ENCODE results near the gene NBPF1.
"Not testable (repeated sequence)": the region's sequence is repeated elsewhere in the genome, so short reads cannot be mapped to it uniquely, and the experiment has no call there.

NBPF1 gene

DNA sequence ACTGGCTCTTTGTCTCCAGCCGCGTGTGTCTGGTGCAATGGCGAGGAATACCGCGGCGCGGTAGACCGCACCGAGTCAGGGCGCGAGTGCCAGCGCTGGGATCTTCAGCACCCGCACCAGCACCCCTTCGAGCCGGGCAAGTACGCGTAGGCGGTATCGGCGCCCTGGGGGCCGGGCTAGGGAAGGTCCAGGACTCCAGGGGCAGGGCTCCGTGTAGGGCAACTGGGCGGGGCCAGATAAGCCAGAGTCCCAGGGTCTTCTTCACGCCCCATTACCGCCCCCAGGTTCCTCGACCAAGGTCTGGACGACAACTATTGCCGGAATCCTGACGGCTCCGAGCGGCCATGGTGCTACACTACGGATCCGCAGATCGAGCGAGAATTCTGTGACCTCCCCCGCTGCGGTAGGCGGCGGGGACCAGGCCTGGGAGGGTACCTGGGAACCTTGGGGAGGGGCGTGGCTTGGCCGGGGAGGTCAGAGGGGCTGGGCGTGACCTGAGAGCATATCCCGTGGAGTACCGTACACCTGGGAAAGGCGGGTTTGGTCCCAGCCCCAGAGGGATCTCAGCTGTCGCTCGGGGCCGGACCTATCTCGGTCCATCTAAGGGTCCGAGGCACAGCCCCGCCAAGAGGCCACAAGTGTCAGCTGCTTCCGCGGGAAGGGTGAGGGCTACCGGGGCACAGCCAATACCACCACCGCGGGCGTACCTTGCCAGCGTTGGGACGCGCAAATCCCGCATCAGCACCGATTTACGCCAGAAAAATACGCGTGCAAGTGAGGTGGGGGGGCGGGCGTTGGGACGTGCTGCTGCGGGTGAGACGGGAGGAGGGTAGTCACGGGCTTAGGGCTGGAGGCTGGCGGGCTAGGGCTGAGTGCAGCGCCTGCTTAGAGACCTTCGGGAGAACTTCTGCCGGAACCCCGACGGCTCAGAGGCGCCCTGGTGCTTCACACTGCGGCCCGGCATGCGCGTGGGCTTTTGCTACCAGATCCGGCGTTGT, 34.1 kb upstream of the NBPF1 start:
- peaks cover 16% of the 10 kb centered on the region for H3K4me1 ChIP-seq (ENCODE audit: low read depth, poor library complexity, severe bottlenecking)
- not testable (repeated sequence) for H3K36me3 ChIP-seq (ENCODE audit: insufficient read depth); H3K4me3 ChIP-seq (IDR thresholded peaks at IDR 0.05; ENCODE audit: insufficient read depth, low read depth, low read length); H3K9ac ChIP-seq; H3K79me2 ChIP-seq (ENCODE audit: insufficient read depth, low read depth); H4K20me1 ChIP-seq (ENCODE audit: insufficient read depth); H3K4me2 ChIP-seq; H3K27me3 ChIP-seq (ENCODE audit: insufficient read depth, low read depth); H2AFZ ChIP-seq (ENCODE audit: low read depth); H3K27ac ChIP-seq

DNA sequence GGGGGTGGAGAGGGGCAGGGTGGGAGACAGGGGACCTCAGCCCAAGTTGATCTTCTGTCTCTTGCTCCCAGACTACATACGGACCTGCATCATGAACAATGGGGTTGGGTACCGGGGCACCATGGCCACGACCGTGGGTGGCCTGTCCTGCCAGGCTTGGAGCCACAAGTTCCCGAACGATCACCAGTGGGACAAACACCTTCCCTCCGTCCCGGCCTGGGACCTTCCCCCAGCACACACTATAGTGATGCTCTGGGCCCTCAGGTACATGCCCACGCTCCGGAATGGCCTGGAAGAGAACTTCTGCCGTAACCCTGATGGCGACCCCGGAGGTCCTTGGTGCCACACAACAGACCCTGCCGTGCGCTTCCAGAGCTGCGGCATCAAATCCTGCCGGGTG, 33.4 kb upstream of the NBPF1 start:
- H3K4me3 ChIP-seq (IDR thresholded peaks at IDR 0.05; ENCODE audit: insufficient read depth, low read depth, low read length); H3K27me3 ChIP-seq (ENCODE audit: insufficient read depth, low read depth); H4K20me1 ChIP-seq (ENCODE audit: insufficient read depth); H3K36me3 ChIP-seq (ENCODE audit: insufficient read depth); H2AFZ ChIP-seq (ENCODE audit: low read depth); H3K27ac ChIP-seq; H3K9ac ChIP-seq; H3K4me2 ChIP-seq: not testable (repeated sequence)
- H3K79me2 ChIP-seq (ENCODE audit: insufficient read depth, low read depth) = peaks cover 13% of the 10 kb centered on the region; the same call in 1 of the 2 replicates
- H3K4me1 ChIP-seq (ENCODE audit: low read depth, poor library complexity, severe bottlenecking) = peaks cover 16% of the 10 kb centered on the region

DNA sequence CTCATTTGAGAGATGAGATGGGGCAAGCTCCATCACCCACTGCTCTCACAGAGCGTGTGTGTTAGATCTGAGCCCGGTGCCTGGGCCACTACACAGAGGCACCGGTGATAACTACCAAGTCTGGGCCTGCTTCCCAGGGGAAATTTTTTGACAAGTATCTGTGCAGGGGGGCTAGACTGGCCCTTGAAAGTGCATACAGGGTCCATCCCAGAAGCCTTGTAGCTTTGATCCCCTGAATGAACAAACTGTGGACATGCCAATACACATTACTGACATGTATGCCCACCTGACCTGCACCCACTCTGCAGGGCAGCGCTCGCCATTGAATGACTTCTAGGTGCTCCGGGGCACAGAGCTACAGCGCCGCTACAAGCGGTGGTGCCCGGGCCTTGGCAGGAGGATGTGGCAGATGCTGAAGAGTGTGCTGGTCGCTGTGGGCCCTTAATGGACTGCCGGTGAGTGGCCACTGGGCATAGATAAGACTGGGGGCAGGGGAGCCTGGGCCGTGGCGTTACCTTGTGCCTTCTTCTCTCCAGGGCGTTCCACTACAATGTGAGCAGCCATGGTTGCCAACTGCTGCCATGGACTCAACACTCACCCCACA, 32.8 kb upstream of the NBPF1 start:
- H3K36me3 ChIP-seq (ENCODE audit: insufficient read depth); H4K20me1 ChIP-seq (ENCODE audit: insufficient read depth); H3K4me2 ChIP-seq; H3K27me3 ChIP-seq (ENCODE audit: insufficient read depth, low read depth); H3K9ac ChIP-seq; H3K27ac ChIP-seq; H2AFZ ChIP-seq (ENCODE audit: low read depth); H3K4me3 ChIP-seq (IDR thresholded peaks at IDR 0.05; ENCODE audit: insufficient read depth, low read depth, low read length): not testable (repeated sequence)
- peaks cover 16% of the 10 kb centered on the region for H3K4me1 ChIP-seq (ENCODE audit: low read depth, poor library complexity, severe bottlenecking)
- peaks cover 18% of the 10 kb centered on the region; the same call in 1 of the 2 replicates for H3K79me2 ChIP-seq (ENCODE audit: insufficient read depth, low read depth)

DNA sequence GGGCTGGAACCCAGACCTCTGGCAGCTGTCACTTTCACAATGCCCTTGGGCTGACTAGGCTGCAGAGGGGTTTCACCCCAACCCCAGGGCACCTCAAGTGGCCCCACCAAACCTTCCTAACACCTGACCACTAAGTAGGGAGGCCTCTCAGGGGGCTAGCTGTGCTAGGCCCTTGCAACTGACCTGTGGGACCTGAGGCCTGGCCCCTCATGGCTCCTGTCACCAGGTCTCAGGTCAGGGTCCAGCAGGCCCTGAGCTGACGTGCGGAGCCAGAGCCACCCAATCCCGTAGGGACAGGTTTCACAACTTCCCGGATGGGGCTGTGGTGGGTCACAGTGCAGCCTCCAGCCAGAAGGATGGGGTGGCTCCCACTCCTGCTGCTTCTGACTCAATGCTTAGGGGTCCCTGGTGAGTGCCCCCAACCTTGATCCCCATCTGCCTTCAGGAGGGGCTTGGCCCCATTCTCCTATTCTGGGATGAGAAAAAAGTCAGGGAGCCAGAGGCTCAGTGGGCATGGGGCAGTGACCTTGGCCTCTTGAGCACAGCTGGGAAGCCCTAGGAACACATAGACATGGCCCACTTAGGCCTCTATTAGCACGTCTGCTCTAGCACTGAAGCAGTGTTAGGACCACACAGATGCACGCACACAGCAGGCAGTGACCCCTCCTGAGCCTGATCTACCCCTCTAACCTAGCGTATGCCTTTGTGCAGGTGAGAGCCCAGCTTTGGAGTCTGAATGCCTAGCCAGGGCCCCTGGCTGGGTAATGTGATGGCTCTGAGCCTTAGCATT, 32.1 kb upstream of the NBPF1 start:
- H3K79me2 ChIP-seq (ENCODE audit: insufficient read depth, low read depth) = peaks cover 25% of the 10 kb centered on the region; the same call in 1 of the 2 replicates
- peaks cover 16% of the 10 kb centered on the region for H3K4me1 ChIP-seq (ENCODE audit: low read depth, poor library complexity, severe bottlenecking)
- H3K27ac ChIP-seq = peak overlapping the region; percentile 45
- peak overlapping the region; percentile 96 for H2AFZ ChIP-seq (ENCODE audit: low read depth)
- H3K27me3 ChIP-seq (ENCODE audit: insufficient read depth, low read depth); H4K20me1 ChIP-seq (ENCODE audit: insufficient read depth); H3K36me3 ChIP-seq (ENCODE audit: insufficient read depth): not testable (repeated sequence)
- peak overlapping the region; percentile 61; the same call in 1 of the 2 replicates for H3K9ac ChIP-seq
- H3K4me2 ChIP-seq = peak overlapping the region; percentile 100
- H3K4me3 ChIP-seq (IDR thresholded peaks at IDR 0.05; ENCODE audit: insufficient read depth, low read depth, low read length) = peak overlapping the region; percentile 98

DNA sequence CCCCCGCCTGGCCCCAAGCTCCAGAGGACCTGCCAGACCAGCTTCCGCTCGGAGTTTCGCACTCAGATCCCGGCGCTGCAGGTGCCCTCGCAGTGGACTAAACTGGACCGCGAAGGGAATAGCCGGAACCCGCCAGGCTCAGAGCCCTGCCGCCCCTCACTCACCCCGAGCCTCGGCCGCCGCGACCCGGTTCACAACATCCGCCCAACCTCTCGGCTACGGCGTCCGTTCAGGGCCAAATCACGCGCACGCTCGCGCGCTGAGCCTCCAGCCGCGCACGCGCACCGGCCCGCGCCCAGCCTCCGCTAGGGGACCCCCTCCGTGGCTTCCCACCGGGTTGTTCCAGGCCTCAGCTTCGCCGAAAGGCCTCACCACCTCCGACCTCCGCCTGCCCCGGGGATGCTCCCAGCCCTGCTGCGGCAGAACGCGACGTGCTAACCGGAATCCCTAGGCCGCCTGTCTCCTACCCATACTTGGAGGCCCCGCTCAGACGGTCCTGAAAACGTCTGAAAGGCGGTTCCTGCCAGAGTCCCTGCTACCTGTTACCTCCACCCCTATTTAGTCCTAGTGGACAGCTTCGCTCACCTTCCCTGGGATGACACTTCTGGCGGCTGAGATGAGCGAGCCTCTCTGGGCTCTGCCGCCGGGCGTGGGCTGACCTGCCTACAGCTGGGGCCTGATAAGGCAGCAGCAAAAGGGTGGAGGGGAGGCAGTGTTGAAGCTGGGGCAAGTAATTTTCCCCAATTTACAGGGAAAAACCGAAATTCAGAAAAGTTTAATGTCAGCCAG, 31.3 kb upstream of the NBPF1 start:
- Histone ChIP-seq H3K79me2 (ENCODE audit: insufficient read depth, low read depth) (peaks cover 28% of the 10 kb centered on the region; the same call in 1 of the 2 replicates), H2AFZ (ENCODE audit: low read depth) (peak overlapping the region; percentile 96), H3K9ac (peak overlapping the region; percentile 61), H3K27ac (peak overlapping the region; percentile 45), H3K4me2 (peak overlapping the region; percentile 100), H3K4me3 (IDR thresholded peaks at IDR 0.05; ENCODE audit: insufficient read depth, low read depth, low read length) (peak overlapping the region; percentile 98), H3K4me1 (ENCODE audit: low read depth, poor library complexity, severe bottlenecking) (peaks cover 16% of the 10 kb centered on the region)
- H4K20me1 ChIP-seq (ENCODE audit: insufficient read depth); H3K27me3 ChIP-seq (ENCODE audit: insufficient read depth, low read depth); H3K36me3 ChIP-seq (ENCODE audit: insufficient read depth): not testable (repeated sequence)
- TF ChIP-seq, protein P1, sequence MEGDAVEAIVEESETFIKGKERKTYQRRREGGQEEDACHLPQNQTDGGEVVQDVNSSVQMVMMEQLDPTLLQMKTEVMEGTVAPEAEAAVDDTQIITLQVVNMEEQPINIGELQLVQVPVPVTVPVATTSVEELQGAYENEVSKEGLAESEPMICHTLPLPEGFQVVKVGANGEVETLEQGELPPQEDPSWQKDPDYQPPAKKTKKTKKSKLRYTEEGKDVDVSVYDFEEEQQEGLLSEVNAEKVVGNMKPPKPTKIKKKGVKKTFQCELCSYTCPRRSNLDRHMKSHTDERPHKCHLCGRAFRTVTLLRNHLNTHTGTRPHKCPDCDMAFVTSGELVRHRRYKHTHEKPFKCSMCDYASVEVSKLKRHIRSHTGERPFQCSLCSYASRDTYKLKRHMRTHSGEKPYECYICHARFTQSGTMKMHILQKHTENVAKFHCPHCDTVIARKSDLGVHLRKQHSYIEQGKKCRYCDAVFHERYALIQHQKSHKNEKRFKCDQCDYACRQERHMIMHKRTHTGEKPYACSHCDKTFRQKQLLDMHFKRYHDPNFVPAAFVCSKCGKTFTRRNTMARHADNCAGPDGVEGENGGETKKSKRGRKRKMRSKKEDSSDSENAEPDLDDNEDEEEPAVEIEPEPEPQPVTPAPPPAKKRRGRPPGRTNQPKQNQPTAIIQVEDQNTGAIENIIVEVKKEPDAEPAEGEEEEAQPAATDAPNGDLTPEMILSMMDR (conservative IDR thresholded peaks at IDR 0.05; ENCODE audit: low read depth, low read length) = peak; percentile 38
